Kidney tubule cell (primary cell): ENCODE data around the gene PTPRU.

Experiments
- DNase-seq: peaks from one replicate; pipeline ENCODE4 v3.0.0-alpha.2; 2018; ENCODE audit warnings: low spot score

The PTPRU gene

GRCh38 chr1:29317063-29317915 is 81.0 kb downstream of the PTPRU start:
- no peak for DNase-seq

GRCh38 chr1:29317916-29318530 is 81.7 kb downstream of the PTPRU start:
- no peak for DNase-seq

GRCh38 chr1:29318724-29319123 is 82.4 kb downstream of the PTPRU start:
- no peak for DNase-seq

- DNase-seq: no peak
These were observed 83.2 kb downstream of the PTPRU start for GRCh38 chr1:29319300-29320110.

- no peak for DNase-seq
These were observed 84.0 kb downstream of the PTPRU start for GRCh38 chr1:29320156-29320940.

- no peak for DNase-seq
These were observed 84.9 kb downstream of the PTPRU start for GRCh38 chr1:29321176-29321575.

- DNase-seq: no peak
These were observed 85.9 kb downstream of the PTPRU start for GRCh38 chr1:29322147-29322694.

GRCh38 chr1:29322861-29323585 is 86.7 kb downstream of the PTPRU start:
- no peak for DNase-seq

- DNase-seq: no peak
These were observed 87.3 kb downstream of the PTPRU start for GRCh38 chr1:29323636-29324035.

GRCh38 chr1:29324202-29324601 is 87.9 kb downstream of the PTPRU start:
- no peak for DNase-seq

GRCh38 chr1:29324771-29325351 is 88.5 kb downstream of the PTPRU start:
- no peak for DNase-seq

- DNase-seq: no peak
These were observed 89.4 kb downstream of the PTPRU start for GRCh38 chr1:29325675-29326074.

- DNase-seq: no peak
These were observed 89.8 kb downstream of the PTPRU start for GRCh38 chr1:29326123-29326522.

- no peak for DNase-seq
These were observed 91.1 kb downstream of the PTPRU start for GRCh38 chr1:29327223-29327935.

GRCh38 chr1:29329022-29329775 is 92.9 kb downstream of the PTPRU start:
- no peak for DNase-seq

GRCh38 chr1:29330089-29330488 is 93.8 kb downstream of the PTPRU start:
- no peak for DNase-seq

GRCh38 chr1:29330856-29331255 is 94.5 kb downstream of the PTPRU start:
- DNase-seq: no peak

GRCh38 chr1:29331309-29331708 is 95.0 kb downstream of the PTPRU start:
- DNase-seq: no peak

- DNase-seq: no peak
These were observed 95.4 kb downstream of the PTPRU start for GRCh38 chr1:29331729-29332128.
